HFFc6 (cell line): ENCODE measurements around the gene RUNX3. TPM values are rescaled to one million over a fixed set of nuclear protein-coding genes. Genes with fewer than 3 reads are reported as not detected.

ENCODE experiments used
- DNase-seq: peaks from one replicate; pipeline ENCODE4 v3.0.0-alpha.2; 2018
- H3K27ac Mint-ChIP-seq: 2 replicates; pipeline ENCODE4 v1.8.0; 2020; ENCODE audit warnings: mild to moderate bottlenecking, mixed read lengths
- H3K27me3 Mint-ChIP-seq: 2 replicates; pipeline ENCODE4 v1.8.0; 2021; ENCODE audit warnings: mild to moderate bottlenecking, moderate library complexity, mixed read lengths; ENCODE audit not compliant: insufficient read depth
- H3K36me3 Mint-ChIP-seq: 2 replicates; pipeline ENCODE4 v1.8.0; 2021; ENCODE audit warnings: low read depth, mixed read lengths
- H3K4me1 Mint-ChIP-seq: 2 replicates; pipeline ENCODE4 v1.8.0; 2020; ENCODE audit warnings: low read depth, mixed read lengths
- H3K4me3 Mint-ChIP-seq: 2 replicates; pipeline ENCODE4 v1.8.0; 2020; ENCODE audit warnings: mild to moderate bottlenecking, moderate library complexity, mixed read lengths
- H3K9me3 Mint-ChIP-seq: 2 replicates; pipeline ENCODE4 v1.8.0; 2020; ENCODE audit warnings: mild to moderate bottlenecking, mixed read lengths
- total RNA-seq, 6 experiments: library from RNA; stranded (reverse); fragmentation: NEBNext Ultra II Directional; extraction: Animal tissue kit (Norgen Biotek cat#: 25700); gene quantifications; 2 replicates in 1 of 6; 3 replicates in 5 of 6; pipeline ENCODE4 v1.2.3, GENCODE V29; 2021
- TF ChIP-seq, protein P1 (sequence below): fragments of 200-600 bp; sonication (generic); IDR thresholded peaks from 2 replicates; pipeline ENCODE4 v1.5.0; 2021; ENCODE audit warnings: antibody characterized with exemption, mild to moderate bottlenecking

The RUNX3 gene
- total RNA-seq, 6 experiments from 2014 or later: not detected

DNA sequence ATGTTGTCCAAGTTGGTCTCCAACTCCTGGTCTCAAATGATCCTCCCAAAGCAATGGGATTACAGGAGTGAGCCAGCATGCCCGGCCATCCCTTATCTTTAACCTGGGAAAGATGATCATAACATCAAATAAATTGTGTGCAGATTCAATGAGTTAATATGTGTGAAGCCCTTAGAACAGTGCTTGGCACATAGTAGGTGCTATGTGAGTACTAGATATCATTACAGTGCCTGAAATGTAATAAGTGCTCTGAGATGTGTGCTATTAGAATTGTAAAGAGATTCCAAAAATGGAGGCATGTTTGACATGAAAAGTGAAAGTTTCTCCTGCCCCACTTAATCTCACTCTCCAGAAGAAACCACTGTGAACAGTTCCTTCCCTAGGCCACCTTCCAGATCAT, 71.8 kb downstream of the RUNX3 start:
- no peak overlapping the region for H3K4me3 Mint-ChIP-seq
- no peaks in the 10 kb centered on the region; the same call in 1 of the 2 replicates for H3K9me3 Mint-ChIP-seq
- TF ChIP-seq, protein P1, sequence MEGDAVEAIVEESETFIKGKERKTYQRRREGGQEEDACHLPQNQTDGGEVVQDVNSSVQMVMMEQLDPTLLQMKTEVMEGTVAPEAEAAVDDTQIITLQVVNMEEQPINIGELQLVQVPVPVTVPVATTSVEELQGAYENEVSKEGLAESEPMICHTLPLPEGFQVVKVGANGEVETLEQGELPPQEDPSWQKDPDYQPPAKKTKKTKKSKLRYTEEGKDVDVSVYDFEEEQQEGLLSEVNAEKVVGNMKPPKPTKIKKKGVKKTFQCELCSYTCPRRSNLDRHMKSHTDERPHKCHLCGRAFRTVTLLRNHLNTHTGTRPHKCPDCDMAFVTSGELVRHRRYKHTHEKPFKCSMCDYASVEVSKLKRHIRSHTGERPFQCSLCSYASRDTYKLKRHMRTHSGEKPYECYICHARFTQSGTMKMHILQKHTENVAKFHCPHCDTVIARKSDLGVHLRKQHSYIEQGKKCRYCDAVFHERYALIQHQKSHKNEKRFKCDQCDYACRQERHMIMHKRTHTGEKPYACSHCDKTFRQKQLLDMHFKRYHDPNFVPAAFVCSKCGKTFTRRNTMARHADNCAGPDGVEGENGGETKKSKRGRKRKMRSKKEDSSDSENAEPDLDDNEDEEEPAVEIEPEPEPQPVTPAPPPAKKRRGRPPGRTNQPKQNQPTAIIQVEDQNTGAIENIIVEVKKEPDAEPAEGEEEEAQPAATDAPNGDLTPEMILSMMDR: no peak
- peaks cover 7% of the 10 kb centered on the region; the same call in 1 of the 2 replicates for H3K27me3 Mint-ChIP-seq
- H3K4me1 Mint-ChIP-seq: no peaks in the 10 kb centered on the region; the same call in 1 of the 2 replicates
- no peak overlapping the region for H3K27ac Mint-ChIP-seq
- no peak for DNase-seq
- H3K36me3 Mint-ChIP-seq: no peaks in the 10 kb centered on the region

DNA sequence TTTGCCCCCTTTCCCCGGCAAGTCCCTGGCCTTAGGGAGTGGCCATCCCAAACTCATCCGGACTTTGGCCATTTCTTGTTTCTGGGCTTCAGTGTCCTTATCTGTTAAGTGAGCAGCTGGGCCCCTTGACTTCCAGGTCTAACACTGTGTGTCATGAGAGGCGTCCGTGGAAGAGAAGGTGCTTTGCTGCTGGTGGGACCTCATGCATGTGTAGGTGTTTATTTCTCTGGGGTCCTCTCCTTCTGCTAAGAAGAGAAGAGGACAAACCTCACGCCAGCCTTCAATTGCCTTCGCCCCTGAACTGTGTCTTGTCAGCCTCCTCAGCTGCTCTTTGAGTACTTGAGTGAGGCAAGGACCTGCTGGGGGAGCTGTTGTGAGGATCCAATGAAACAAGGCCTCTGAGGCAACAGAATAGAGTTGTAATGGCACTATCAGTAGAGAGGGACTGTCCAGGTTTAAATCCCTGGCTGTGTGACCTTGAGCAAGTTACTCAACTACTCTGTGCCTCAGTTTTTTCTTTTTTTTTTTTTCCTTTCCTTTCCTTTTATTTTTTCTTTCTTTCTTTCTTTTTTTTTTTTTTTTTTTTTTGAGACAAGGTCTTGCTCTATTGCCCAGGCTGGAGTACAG, 72.5 kb downstream of the RUNX3 start:
- no peak for DNase-seq
- Mint-ChIP-seq H3K4me3 (no peak overlapping the region), H3K4me1 (no peaks in the 10 kb centered on the region; the same call in 1 of the 2 replicates), H3K9me3 (no peaks in the 10 kb centered on the region; the same call in 1 of the 2 replicates), H3K27ac (no peak overlapping the region), H3K27me3 (peaks cover 9% of the 10 kb centered on the region), H3K36me3 (no peaks in the 10 kb centered on the region)
- TF ChIP-seq, protein P1: peak; percentile 24; the same call in 1 of the 2 replicates

DNA sequence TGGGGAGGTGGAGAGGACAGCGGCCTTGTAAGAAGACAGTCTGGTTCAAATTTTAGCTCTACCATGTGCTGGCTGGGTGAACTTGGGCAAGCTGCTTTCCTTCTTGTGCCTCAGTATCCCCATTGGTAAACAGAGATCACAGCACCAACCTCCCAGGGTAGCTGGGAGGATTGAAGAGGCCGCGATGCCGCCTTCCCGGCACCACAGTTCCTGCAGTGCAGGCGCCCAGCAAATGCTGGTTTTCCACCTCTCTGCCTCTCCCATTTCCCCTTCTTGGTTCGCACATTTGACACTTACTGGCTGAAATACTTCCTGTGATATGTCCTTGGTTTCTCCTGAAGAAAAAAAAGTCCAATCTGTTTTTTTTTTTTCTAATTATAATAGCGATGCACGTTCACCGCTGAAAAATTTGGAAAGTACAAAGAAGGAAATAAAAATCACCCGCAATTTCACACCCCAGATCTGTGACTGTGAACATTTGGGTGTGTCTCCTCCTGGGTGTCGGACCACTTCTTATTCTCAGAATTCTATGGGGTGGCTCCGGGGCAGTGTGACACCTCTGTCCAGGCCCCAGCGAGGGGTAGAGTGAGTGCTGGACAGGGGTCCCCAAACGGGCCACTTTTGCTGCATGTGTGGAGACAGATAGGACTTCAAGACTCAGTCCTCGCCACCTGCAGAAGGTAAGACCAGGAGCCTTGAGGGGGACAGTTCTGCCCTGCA, 73.1 kb downstream of the RUNX3 start:
- TF ChIP-seq, protein P1: no peak
- Mint-ChIP-seq H3K4me1 (no peaks in the 10 kb centered on the region), H3K27me3 (peaks cover 11% of the 10 kb centered on the region), H3K36me3 (no peaks in the 10 kb centered on the region), H3K4me3 (no peak overlapping the region), H3K9me3 (no peaks in the 10 kb centered on the region; the same call in 1 of the 2 replicates), H3K27ac (no peak overlapping the region)
- no peak for DNase-seq

DNA sequence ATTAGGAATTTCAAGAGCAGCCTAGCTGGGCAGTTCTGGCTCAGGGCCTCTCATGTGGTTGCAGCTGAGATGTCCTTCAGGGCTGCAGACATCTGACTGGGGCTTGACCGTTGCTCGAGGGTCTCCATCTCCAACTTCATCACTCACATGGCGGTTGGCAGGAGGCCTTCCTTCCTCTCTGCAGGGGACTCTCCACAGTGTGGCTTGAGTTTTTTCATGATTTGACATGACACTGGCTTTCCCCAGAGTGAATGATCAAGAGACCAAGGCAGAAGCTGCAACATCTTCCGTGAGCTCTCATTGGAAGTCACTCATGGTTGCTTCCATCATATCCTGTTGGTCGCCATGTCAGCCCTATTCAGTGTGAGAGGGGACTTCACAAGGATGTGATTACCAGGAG, 74.6 kb downstream of the RUNX3 start:
- TF ChIP-seq, protein P1: no peak
- no peak for DNase-seq
- H3K27me3 Mint-ChIP-seq: peaks cover 18% of the 10 kb centered on the region
- no peaks in the 10 kb centered on the region for H3K36me3 Mint-ChIP-seq
- H3K4me1 Mint-ChIP-seq: peaks cover under 1% of the 10 kb centered on the region; the same call in 1 of the 2 replicates
- no peaks in the 10 kb centered on the region; the same call in 1 of the 2 replicates for H3K9me3 Mint-ChIP-seq
- H3K4me3 Mint-ChIP-seq: no peak overlapping the region
- no peak overlapping the region for H3K27ac Mint-ChIP-seq

DNA sequence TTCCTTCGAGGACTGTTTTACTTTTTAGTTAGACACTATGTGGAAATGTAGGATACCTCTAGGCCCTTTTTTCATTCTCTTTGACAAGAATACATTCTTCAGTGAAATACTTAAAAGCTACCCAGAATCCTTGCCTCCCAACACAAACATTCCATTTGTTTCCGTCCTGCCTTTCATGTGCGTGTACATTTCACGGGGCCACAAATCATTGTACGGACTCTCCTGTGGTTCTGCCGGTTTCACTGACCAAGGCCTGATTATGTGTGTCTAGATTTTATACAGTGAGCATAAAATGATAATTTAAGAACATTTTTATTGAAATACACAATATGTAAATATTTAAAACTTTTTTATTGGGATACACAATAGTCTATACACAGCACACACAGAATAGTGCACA, 76.4 kb downstream of the RUNX3 start:
- H3K27me3 Mint-ChIP-seq: peaks cover 21% of the 10 kb centered on the region
- H3K27ac Mint-ChIP-seq: no peak overlapping the region
- TF ChIP-seq, protein P1: no peak
- H3K9me3 Mint-ChIP-seq: no peaks in the 10 kb centered on the region; the same call in 1 of the 2 replicates
- H3K4me1 Mint-ChIP-seq: peaks cover 19% of the 10 kb centered on the region
- no peak overlapping the region for H3K4me3 Mint-ChIP-seq
- H3K36me3 Mint-ChIP-seq: no peaks in the 10 kb centered on the region
- DNase-seq: no peak
